Thyroid gland (tissue), 4 donors: ENCODE results near the gene PSAP.

ENCODE experiments used
- POLR2A ChIP-seq, 2 donors: fragments of 450-650 bp; IDR thresholded peaks; one replicate each; pipeline ENCODE4 v1.6.1; 2017; ENCODE audit warnings: antibody characterized with exemption in 2 of 2, mild to moderate bottlenecking in 2 of 2, moderate library complexity in 1 of 2
- TF ChIP-seq, protein P1 (sequence below), 6 experiments: fragments of 200-600 bp in 3 of 6; fragments of 450-650 bp in 3 of 6; sonication (generic) in 3 of 6; IDR thresholded peaks; one replicate each; pipeline ENCODE4 v1.5.1; 2016 to 2019; ENCODE audit warnings: antibody characterized with exemption in 6 of 6, mild to moderate bottlenecking in 2 of 6, inconsistent platforms in 1 of 6, moderate library complexity in 1 of 6

DNA sequence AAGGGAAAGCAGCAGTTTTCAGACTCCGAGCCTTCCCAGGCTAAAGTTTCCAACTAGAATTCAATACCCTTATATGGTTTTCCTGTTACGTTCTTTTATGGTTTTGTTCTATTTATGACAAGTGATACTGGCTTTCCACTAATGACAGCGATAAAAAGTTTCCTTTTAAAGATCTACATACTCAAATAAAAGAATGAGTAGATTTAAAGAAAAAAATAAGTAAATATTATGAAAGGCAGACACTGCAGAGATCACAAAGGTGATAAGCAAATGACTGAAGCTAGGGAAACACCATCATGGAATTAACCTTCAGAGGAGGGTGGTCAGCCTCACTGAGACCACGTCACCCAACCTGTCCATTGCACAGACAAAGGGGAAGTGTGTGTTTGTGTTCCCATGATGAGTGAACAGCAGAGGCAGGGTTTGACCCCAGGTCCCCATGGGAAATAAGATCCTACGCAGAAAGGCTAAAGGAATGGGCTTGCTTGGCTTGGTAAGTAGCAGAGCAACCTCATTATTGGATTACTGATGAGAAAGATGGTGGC is 81.7 kb downstream of the PSAP start:
- TF ChIP-seq, protein P1, sequence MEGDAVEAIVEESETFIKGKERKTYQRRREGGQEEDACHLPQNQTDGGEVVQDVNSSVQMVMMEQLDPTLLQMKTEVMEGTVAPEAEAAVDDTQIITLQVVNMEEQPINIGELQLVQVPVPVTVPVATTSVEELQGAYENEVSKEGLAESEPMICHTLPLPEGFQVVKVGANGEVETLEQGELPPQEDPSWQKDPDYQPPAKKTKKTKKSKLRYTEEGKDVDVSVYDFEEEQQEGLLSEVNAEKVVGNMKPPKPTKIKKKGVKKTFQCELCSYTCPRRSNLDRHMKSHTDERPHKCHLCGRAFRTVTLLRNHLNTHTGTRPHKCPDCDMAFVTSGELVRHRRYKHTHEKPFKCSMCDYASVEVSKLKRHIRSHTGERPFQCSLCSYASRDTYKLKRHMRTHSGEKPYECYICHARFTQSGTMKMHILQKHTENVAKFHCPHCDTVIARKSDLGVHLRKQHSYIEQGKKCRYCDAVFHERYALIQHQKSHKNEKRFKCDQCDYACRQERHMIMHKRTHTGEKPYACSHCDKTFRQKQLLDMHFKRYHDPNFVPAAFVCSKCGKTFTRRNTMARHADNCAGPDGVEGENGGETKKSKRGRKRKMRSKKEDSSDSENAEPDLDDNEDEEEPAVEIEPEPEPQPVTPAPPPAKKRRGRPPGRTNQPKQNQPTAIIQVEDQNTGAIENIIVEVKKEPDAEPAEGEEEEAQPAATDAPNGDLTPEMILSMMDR (IDR thresholded peaks at IDR 0.05) = no peak
- no peak for TF ChIP-seq POLR2A (IDR thresholded peaks at IDR 0.05)
